HG03442 (cell line): ENCODE results near the gene MZT2B.
A peak's percentile ranks its signal among the peaks of the same experiment; 100 is the strongest.
"Not testable (repeated sequence)": the region's sequence is repeated elsewhere in the genome, so short reads cannot be mapped to it uniquely, and the experiment has no call there.

Source experiments
- ATAC-seq: cut with Tn5 transposase; IDR thresholded peaks from one replicate; pipeline ENCODE4 v1.9.1; 2021; ENCODE audit warnings: mild to moderate bottlenecking, moderate library complexity; ENCODE audit not compliant: unreplicated experiment

Gene MZT2B

DNA sequence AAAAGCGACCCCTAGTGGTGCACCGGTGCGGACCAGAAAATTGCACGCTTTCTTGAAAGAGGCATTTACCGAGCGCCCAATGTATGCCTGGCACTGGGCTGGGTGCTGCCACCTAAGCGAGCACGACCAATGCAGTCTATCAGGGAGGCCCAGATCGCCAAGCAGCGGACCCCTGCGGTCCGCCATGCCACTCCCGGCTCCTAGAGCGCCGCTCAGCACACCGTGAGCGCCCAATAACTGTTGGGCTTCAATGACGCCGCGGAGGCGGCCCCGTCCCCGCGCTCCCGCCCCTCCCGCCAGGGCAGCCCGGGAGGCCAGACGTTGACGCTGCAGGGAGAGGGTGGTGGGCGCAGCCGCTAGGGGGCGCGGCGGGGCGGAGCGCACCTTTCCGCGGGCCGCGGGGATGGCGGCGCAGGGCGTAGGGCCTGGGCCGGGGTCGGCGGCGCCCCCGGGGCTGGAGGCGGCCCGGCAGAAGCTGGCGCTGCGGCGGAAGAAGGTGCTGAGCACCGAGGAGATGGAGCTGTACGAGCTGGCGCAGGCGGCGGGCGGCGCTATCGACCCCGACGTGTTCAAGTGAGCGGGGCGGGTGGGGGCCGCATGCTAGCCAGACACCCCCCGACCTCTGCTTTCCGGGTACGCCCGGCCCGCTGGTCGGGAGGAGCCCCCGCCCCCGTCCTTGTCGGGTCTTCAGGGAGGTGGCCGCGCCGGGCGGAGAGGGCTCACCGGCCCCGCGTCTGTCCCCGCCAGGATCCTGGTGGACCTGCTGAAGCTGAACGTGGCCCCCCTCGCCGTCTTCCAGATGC is at the start of gene MZT2B:
Gene MZT2B (plus strand): TSS at position 383 of the 803 bp plus-strand sequence. CDS start 21 bp downstream, at position 404.
- ATAC-seq = peak; percentile 82

- no peak for ATAC-seq
These were observed 46.1 kb upstream of the MZT2B start for GRCh38 chr2:130135692-130136541.

- ATAC-seq = not testable (repeated sequence)
These were observed 45.5 kb upstream of the MZT2B start for GRCh38 chr2:130136546-130136945.

DNA sequence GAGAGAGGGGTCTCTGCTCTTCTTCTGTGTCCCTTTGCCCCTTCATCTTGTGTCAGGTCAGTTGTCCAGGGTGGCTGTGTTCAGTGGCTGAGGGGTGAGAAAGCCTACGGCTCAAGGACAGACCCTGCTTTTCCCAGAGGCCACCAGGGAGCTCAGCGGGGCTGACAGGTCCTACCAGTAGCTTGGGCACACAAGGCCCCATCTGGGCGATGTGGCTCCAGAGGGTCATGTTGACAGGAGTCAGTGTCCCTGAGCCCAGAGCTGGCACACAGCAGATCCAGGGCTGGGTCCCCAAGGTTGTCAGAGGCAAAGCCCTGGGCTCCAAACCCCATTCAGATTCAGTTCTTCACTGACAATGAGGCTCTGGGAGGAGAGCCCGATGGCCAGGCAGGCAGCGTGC is 44.9 kb upstream of the MZT2B start:
- ATAC-seq = not testable (repeated sequence)

- not testable (repeated sequence) for ATAC-seq
These were observed 43.7 kb upstream of the MZT2B start for GRCh38 chr2:130138326-130138725.

DNA sequence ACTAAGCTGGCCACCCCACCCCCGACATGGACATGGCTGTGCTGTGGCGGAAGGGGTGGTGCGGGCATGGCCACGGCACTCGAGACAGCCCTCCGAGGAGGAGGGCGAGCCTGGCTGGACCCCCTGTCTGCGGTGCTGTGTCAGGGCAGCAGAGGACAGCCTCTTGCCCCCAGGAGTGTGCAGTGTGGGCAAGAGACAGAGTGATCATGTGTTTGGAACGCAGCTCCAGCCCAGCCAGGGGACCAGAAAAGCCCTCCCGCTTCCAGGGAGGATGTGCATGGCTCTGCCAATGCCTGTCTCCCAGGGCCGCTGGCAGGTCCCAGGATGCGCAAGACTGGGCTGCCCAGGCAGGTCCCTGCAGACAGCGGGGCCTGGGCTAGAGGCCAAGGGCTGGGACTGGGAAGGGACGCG is 43.2 kb upstream of the MZT2B start:
- ATAC-seq = not testable (repeated sequence)

DNA sequence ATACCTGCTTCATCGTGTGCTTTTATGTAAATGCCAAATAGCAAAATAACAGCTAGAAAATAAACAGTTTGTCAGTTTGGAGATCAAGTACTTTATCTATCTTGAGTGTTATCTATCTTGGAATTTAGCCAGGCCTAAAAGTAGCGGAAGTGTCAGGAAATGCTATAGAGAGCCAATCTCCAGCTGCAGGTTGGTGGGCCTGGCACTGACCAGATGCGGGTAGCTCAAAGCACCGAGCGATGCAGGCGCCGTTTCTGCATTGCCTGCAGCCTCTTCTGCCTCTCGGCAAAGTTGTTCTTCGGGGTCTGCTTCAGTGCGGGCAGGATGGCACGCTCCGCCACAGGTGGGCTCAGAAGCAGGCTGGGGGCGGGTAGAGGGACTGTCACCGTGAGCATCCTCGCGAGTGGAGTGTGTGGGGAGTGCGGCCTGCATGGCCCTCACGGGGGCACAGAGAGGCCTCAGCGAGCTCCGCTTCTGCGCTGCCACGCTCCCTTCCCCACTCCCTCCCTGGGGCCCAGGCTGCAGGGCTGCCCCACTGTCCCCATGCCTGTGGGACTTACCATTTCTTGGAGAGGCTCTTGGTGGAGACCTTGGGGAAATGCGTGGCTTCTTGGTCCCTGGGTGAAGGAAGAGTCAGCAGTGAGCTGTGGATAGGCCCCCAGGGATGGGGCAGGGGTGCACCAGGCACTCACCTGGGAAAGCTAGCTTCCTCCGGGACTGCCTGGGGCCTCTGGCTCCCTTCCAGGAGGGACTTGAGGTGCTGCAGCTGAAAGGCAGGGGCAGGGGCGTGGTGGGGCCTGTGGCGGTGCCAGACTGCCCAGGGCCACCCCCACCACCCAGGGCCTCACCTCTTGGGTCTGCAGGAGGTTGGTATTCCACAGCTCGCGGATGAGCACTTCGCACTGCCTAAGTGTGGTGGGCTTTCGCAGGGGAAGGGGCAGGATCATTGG is 42.5 kb upstream of the MZT2B start:
- not testable (repeated sequence) for ATAC-seq

GRCh38 chr2:130140516-130140915 is 41.5 kb upstream of the MZT2B start:
- not testable (repeated sequence) for ATAC-seq

DNA sequence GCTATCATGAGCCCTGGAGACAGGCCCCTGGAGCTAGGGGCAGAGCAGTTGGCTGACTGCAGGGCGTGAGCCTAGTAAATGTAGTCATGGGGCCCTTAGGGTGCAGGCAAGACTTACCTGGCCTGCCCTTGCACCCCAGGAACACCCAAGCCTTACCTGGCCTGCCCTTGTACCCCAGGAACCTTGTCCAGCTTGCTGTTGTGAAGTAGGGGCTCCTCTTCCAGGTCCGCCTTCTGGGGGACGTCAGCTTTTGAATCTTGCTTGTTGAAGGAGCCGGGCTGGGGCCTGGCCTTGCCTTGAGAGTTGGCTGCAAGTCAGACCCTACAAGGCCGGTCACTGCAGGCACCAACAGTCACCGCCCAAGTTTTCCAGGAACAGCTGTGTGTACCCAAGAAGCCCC is 41.1 kb upstream of the MZT2B start:
- ATAC-seq = not testable (repeated sequence)

- ATAC-seq = not testable (repeated sequence)
These were observed 40.3 kb upstream of the MZT2B start for GRCh38 chr2:130141645-130142370.

- not testable (repeated sequence) for ATAC-seq
These were observed 39.4 kb upstream of the MZT2B start for GRCh38 chr2:130142396-130143265.

DNA sequence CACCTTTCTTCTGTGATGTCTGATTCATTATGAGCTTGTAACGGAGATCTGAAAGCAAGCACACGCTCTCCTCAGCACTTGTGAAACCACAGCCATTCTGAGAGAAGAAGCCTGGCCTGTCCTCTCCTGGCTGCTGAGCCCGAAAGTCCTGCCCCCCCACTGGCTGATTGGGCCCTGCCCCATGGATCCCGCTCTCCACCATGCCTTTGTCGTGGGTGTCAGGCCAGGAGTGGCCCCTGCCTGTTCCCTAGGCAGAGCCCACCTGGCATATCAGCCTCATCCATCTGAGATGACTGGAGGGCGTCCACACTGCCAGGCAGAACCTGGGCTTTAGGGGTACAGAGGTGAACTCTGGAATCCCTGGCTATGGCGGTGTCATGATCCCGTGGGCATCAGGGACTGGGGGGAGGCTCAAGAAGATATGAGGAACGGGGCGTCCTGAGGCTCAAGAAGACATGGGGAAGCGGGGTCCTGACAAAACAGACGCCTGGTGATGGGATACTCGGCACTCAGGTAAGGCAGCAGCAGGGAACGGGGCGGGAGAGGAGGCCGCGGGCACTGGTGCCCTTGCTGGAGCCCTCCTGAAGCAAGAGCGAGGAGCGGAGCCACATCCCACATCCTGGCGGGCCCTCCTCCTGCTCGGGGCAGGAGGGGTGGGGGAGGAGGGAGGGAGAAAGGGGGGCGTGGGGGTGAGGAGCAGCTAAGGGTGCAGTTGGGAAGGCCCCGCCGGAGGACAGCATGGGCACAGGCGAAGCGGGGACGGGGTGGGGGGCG is 38.6 kb upstream of the MZT2B start:
- ATAC-seq = not testable (repeated sequence)

DNA sequence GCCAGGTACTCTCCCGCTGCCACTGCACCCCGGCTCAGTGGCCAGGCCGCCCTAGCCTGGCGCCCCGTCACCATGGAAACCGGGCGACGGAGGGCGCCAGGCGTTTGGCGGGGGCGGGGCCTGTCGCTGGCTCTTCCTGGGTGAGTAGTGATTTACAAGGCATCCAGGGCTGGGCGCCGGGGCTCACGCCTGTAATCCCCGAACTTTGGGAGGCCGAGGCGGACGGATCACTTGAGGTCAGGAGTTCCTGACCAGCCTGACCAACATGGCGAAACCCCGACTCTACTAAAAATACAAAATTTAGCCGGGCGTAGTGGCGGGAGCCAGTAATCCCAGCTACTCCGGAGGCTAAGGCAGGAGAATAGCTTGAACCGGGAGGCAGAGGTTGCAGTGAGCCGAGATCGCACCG is 37.1 kb upstream of the MZT2B start, which contains the start of gene CCDC74B:
Gene CCDC74B (minus strand): TSS at position 107 of the 409 bp plus-strand sequence. CDS start 116 bp downstream, outside the sequence.
- peak; percentile 93 for ATAC-seq

DNA sequence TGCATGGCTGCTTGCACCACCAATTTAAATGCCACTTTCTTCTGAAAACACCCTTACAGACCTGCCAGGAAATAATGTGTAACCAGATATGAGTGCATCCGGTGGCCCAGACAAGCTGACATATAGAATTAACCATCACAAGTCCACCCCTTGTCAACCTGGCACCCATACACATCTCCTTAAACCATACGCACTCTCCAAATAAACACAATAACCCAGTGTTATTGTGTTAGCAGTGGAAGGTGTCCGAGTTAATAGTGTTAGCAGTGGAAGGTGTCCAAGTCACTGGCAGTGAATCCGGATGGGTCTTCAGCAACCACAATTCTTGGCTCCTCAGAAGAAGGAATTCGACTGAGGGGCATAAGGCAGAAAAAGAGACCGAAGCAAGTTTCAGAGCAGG is 33.5 kb upstream of the MZT2B start:
- ATAC-seq = not testable (repeated sequence)

GRCh38 chr2:130150181-130151144 is 31.6 kb upstream of the MZT2B start:
- ATAC-seq = no peak

DNA sequence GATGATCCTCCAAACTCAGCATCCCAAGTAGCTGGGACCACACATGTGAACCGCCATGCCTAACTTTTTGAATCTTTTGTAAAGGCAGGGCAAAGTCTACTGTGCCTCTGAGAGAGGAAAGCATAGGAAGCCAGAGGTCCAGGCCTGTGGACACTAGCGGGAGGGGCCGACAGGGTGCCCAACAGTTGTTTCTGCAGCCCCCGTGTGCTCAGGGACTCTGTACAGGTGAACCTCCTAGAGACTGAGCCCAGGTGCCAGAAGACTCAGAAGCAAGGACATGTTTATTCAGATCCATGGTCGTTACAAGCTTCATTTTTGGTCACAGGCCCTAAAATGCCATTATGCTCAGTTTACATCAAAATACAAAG is 30.9 kb upstream of the MZT2B start:
- not testable (repeated sequence) for ATAC-seq
